GM12875 (cell line): ENCODE measurements around the gene AP2A2.

Experiments used
- H3K4me3 ChIP-seq: one replicate; pipeline ENCODE4 v1.5.1; 2011; ENCODE audit warnings: low read depth, low read length, control low read depth
- CTCF ChIP-seq: IDR thresholded peaks from 2 replicates; pipeline ENCODE4 v1.5.1; 2011; ENCODE audit warnings: low read depth, mild to moderate bottlenecking, control low read depth, inconsistent platforms, low read length, moderate library complexity, borderline replicate concordance; ENCODE audit not compliant: insufficient read depth

AP2A2 gene

GRCh38 chr11:1022908-1023810 is 97.5 kb downstream of the AP2A2 start:
- no peak overlapping the region for H3K4me3 ChIP-seq
- TF ChIP-seq CTCF = no peak

- no peak for TF ChIP-seq CTCF
These were observed 98.3 kb downstream of the AP2A2 start for GRCh38 chr11:1023811-1024596.

GRCh38 chr11:1024597-1025409 is 99.1 kb downstream of the AP2A2 start:
- no peak for TF ChIP-seq CTCF
- no peak overlapping the region for H3K4me3 ChIP-seq

More at GRCh38 chr11:1023811-1024596, 98.3 kb downstream of the AP2A2 start:
- H3K4me3 ChIP-seq = no peak overlapping the region

- no peak overlapping the region for H3K4me3 ChIP-seq
These were observed 99.9 kb downstream of the AP2A2 start for GRCh38 chr11:1025410-1026162.

GRCh38 chr11:1026163-1026450 is 100.4 kb downstream of the AP2A2 start:
- no peak for TF ChIP-seq CTCF

More at GRCh38 chr11:1025410-1026162, 99.9 kb downstream of the AP2A2 start:
- no peak for TF ChIP-seq CTCF

More at GRCh38 chr11:1026163-1026450, 100.4 kb downstream of the AP2A2 start:
- no peak overlapping the region for H3K4me3 ChIP-seq
